Measurements from ENCODE around the gene ARF1. TPM values are rescaled to one million over a fixed set of nuclear protein-coding genes. Genes with fewer than 3 reads are reported as not detected.
A peak's percentile ranks its signal among the peaks of the same experiment; 100 is the strongest.

The ARF1 gene
- total and polyA plus RNA-seq, 2 of the 8 experiments (the other 6 are each of a cell fraction or from before 2014, with no cell fraction given) = 265 to 471 TPM

- no peak overlapping the region for H2BK12ac ChIP-seq (ENCODE audit: low read depth, low read length)
- H4K5ac ChIP-seq (ENCODE audit: insufficient read length, low read depth, low read length) = no peak overlapping the region
- no peak overlapping the region for H3K9ac ChIP-seq (replicated peaks in 1 of 4; ENCODE audit: extremely low read depth in 1 of 4, low read depth in 3 of 4, low read length in 3 of 4)
- no peak overlapping the region for H2AFZ ChIP-seq (ENCODE audit: low read length)
- H3K23me2 ChIP-seq (ENCODE audit: low read depth, low read length) = peaks cover 5% of the 10 kb centered on the region; the same call in 1 of the 2 replicates
- no peak overlapping the region for H3K18ac ChIP-seq (ENCODE audit: extremely low read depth, low read length)
- no peak overlapping the region for H2BK20ac ChIP-seq (ENCODE audit: low read length)
- no peak overlapping the region for H3K23ac ChIP-seq (ENCODE audit: insufficient read length)
- H4K8ac ChIP-seq (ENCODE audit: extremely low read depth, insufficient read depth, low read length) = no peak overlapping the region
- 89% methylated on average over 12 of the region's 12 CpGs; no CpG with 5 or more reads in 1 of the 2 experiments for WGBS, 2 experiments (ENCODE audit: extremely low coverage in 1 of 2, insufficient coverage in 1 of 2, insufficient read length in 1 of 2, insufficient replicate concordance in 2 of 2, low coverage in 1 of 2, low lambda C conversion rate in 2 of 2, missing lambda C conversion rate in 1 of 2)
- no peak overlapping the region for H2BK120ac ChIP-seq (replicated peaks; ENCODE audit: low read depth, low read length)
- H3K4me2 ChIP-seq (ENCODE audit: insufficient read depth in 1 of 2, low read depth in 2 of 2, low read length in 2 of 2) = no peak overlapping the region
- no peak overlapping the region for H3K14ac ChIP-seq (ENCODE audit: insufficient read length)
- CTCF ChIA-PET (ENCODE audit: partially characterized antibody) = interaction anchor here (0.7 to 1.8 kb wide), 8 partner anchors 10 to 139 kb away, joined by 3 to 12 read pairs (median 5); partner anchors contain the start of gene IBA57
- no peaks in the 10 kb centered on the region for H3K36me3 ChIP-seq (ENCODE audit: control insufficient read depth in 2 of 4, insufficient read depth in 4 of 4, low read length in 3 of 4)
- FAIRE-seq (no peak), DNase-seq (ENCODE audit: low read depth in 1 of 2, low spot score in 2 of 2) (no peak)
- POLR2A ChIA-PET (ENCODE audit: partially characterized antibody) = interaction anchor here (0.6 to 1.8 kb wide), 5 partner anchors 20 to 77 kb away, joined by 3 to 7 read pairs (median 4); partner anchors contain the start of gene IBA57
- H4K91ac ChIP-seq (replicated peaks; ENCODE audit: insufficient read length, low read length) = no peak overlapping the region
- no peaks in the 10 kb centered on the region for H3K27me3 ChIP-seq (replicated peaks in 1 of 4; ENCODE audit: control insufficient read depth in 3 of 4, extremely low read depth in 1 of 4, insufficient read depth in 3 of 4, low read length in 3 of 4)
- peaks cover 23% of the 10 kb centered on the region for H3K79me1 ChIP-seq (ENCODE audit: low read depth, low read length)
- H3K79me2 ChIP-seq (ENCODE audit: control insufficient read depth in 1 of 2, insufficient read depth in 2 of 2, low read length in 2 of 2) = peaks cover 0 to 43% of the 10 kb centered on the region in 2 experiments; a peak in 3 of 4 replicates
- peaks cover 8 to 28% of the 10 kb centered on the region in 2 experiments for H4K20me1 ChIP-seq (replicated peaks in 1 of 2; ENCODE audit: control insufficient read depth in 1 of 2, insufficient read depth in 2 of 2, low read length in 2 of 2)
- peak overlapping the region; percentile 46; the same call in 1 of the 2 replicates for H2BK15ac ChIP-seq (ENCODE audit: low read length)
- H3K4ac ChIP-seq (replicated peaks; ENCODE audit: insufficient read length, low read depth, low read length) = no peak overlapping the region
- no peak overlapping the region for H3K56ac ChIP-seq (replicated peaks; ENCODE audit: insufficient read length, low read depth, low read length)
- H3K4me1 ChIP-seq (replicated peaks in 1 of 4; ENCODE audit: control insufficient read depth in 3 of 4, insufficient read depth in 4 of 4, low read length in 3 of 4) = peaks cover 0 to 10% (median 6%) of the 10 kb centered on the region in 4 experiments; a peak in 5 of 7 replicates
- H3K27ac ChIP-seq (ENCODE audit: low read depth, low read length) = no peak overlapping the region
- H2BK5ac ChIP-seq (ENCODE audit: low read depth, low read length) = no peak overlapping the region
- no peaks in the 10 kb centered on the region for H3K9me3 ChIP-seq (ENCODE audit: insufficient read depth in 2 of 2, low read depth in 1 of 2, low read length in 1 of 2)
- no peak overlapping the region for H3K4me3 ChIP-seq (ENCODE audit: extremely low read depth in 1 of 4, insufficient read depth in 2 of 4, low read depth in 3 of 4, low read length in 4 of 4)
- no peak overlapping the region for H2AK5ac ChIP-seq (ENCODE audit: low read depth, low read length)
- TF ChIP-seq NRF1 (IDR thresholded peaks at IDR 0.05; ENCODE audit: low read depth, low read length) (no peak), NANOG (IDR thresholded peaks at IDR 0.05; ENCODE audit: insufficient read depth, low read depth, low read length, poor library complexity, severe bottlenecking) (no peak), CBX8 (IDR thresholded peaks at IDR 0.05; ENCODE audit: borderline replicate concordance, low read depth, low read length) (no peak), CHD2 (IDR thresholded peaks at IDR 0.05; ENCODE audit: low read length) (no peak), RNF2 (IDR thresholded peaks at IDR 0.05; ENCODE audit: borderline replicate concordance, low read depth, low read length, missing control alignments, poor library complexity, severe bottlenecking) (no peak), POU5F1 (IDR thresholded peaks at IDR 0.05; ENCODE audit: low read depth, low read length) (no peak), SIN3A (conservative IDR thresholded peaks at IDR 0.05 in 1 of 2, IDR thresholded peaks at IDR 0.05 in 1 of 2; ENCODE audit: low read depth in 1 of 2, low read length in 2 of 2) (no peak), MAX (IDR thresholded peaks at IDR 0.05) (no peak), ZNF274 (IDR thresholded peaks at IDR 0.05; ENCODE audit: borderline replicate concordance, extremely low read depth, low read length) (no peak), CHD1 (IDR thresholded peaks at IDR 0.05; ENCODE audit: low read depth, low read length) (no peak), JUN (IDR thresholded peaks at IDR 0.05; ENCODE audit: low read depth, low read length) (no peak)
These were observed 61.1 kb downstream of the ARF1 start for GRCh38 chr1:228143480-228144192.
